ENCODE data around the gene SIGLEC1.

GRCh38 chr20:3749087-3749688 is 36.8 kb upstream of the SIGLEC1 start:
- TF ChIP-seq CTCF (IDR thresholded peaks at IDR 0.05) = no peak
- TF ChIP-seq EZH2 (IDR thresholded peaks at IDR 0.05; ENCODE audit: borderline replicate concordance, insufficient read depth, low read depth, low read length, poor library complexity, severe bottlenecking) = no peak

All from B cell (primary cell).